Measurements from ENCODE around the gene KCNIP3.

The KCNIP3 gene

GRCh38 chr2:95327861-95328260 lies 30.7 kb downstream of the KCNIP3 start:
- no peak for DNase-seq (ENCODE audit: low read depth)

- DNase-seq (ENCODE audit: low read depth), result no peak
Observed at GRCh38 chr2:95328358-95329125, 31.4 kb downstream of the KCNIP3 start.

GRCh38 chr2:95329401-95329800 lies 32.3 kb downstream of the KCNIP3 start:
- DNase-seq (ENCODE audit: low read depth), result no peak

- no peak for DNase-seq (ENCODE audit: low read depth)
Observed at GRCh38 chr2:95329891-95330793, 33.0 kb downstream of the KCNIP3 start.

GRCh38 chr2:95330794-95331338 lies 33.7 kb downstream of the KCNIP3 start:
- no peak for DNase-seq (ENCODE audit: low read depth)

GRCh38 chr2:95331606-95332005 lies 34.5 kb downstream of the KCNIP3 start:
- DNase-seq (ENCODE audit: low read depth), result no peak

GRCh38 chr2:95332036-95332435 lies 34.9 kb downstream of the KCNIP3 start:
- DNase-seq (ENCODE audit: low read depth), result no peak

- no peak for DNase-seq (ENCODE audit: low read depth)
Observed at GRCh38 chr2:95333056-95333455, 35.9 kb downstream of the KCNIP3 start.

- DNase-seq (ENCODE audit: low read depth), result no peak
Observed at GRCh38 chr2:95333888-95334338, 36.8 kb downstream of the KCNIP3 start.

- no peak for DNase-seq (ENCODE audit: low read depth)
Observed at GRCh38 chr2:95334916-95335641, 37.9 kb downstream of the KCNIP3 start.

GRCh38 chr2:95336406-95336805 lies 39.3 kb downstream of the KCNIP3 start:
- no peak for DNase-seq (ENCODE audit: low read depth)

- no peak for DNase-seq (ENCODE audit: low read depth)
Observed at GRCh38 chr2:95337829-95338228, 40.7 kb downstream of the KCNIP3 start.

GRCh38 chr2:95342556-95343320 lies 45.6 kb downstream of the KCNIP3 start:
- DNase-seq (ENCODE audit: low read depth), result no peak

- no peak for DNase-seq (ENCODE audit: low read depth)
Observed at GRCh38 chr2:95343429-95344214, 46.5 kb downstream of the KCNIP3 start.

GRCh38 chr2:95344215-95344583 lies 47.1 kb downstream of the KCNIP3 start:
- DNase-seq (ENCODE audit: low read depth), result no peak

GRCh38 chr2:95344656-95345055 lies 47.5 kb downstream of the KCNIP3 start:
- no peak for DNase-seq (ENCODE audit: low read depth)

GRCh38 chr2:95345081-95345562 lies 48.0 kb downstream of the KCNIP3 start:
- no peak for DNase-seq (ENCODE audit: low read depth)

- peak; percentile 33 for DNase-seq (ENCODE audit: low read depth)
Observed at GRCh38 chr2:95345563-95346230, 48.5 kb downstream of the KCNIP3 start.

- no peak for DNase-seq (ENCODE audit: low read depth)
Observed at GRCh38 chr2:95346231-95346737, 49.1 kb downstream of the KCNIP3 start.
